Activated T-helper 1 cell treated with anti-CD3 and anti-CD28 coated beads, Interleukin-12 subunit alpha, Interleukin-12 subunit beta, Interleukin-2, Interleukin-4 antibody, amounts not matched to agents 30 ng/mL and 10 ng/mL and 1 ng/mL, durations not matched to agents 14 hours and 24 hours and 36 hours (primary cell): Measurements from ENCODE around the gene CEP85L. TPM values are rescaled to one million over a fixed set of nuclear protein-coding genes. Genes with fewer than 3 reads are reported as not detected.

ENCODE experiments used
- DNase-seq: peaks from one replicate; pipeline ENCODE4 v3.0.0; 2021; ENCODE audit warnings: low spot score
- H3K27ac Mint-ChIP-seq: one replicate; pipeline ENCODE4 v1.8.0; 2021; ENCODE audit warnings: mild to moderate bottlenecking, mixed read lengths
- H3K27me3 Mint-ChIP-seq: one replicate; pipeline ENCODE4 v1.8.0; 2022; ENCODE audit warnings: mild to moderate bottlenecking, moderate library complexity, mixed read lengths; ENCODE audit not compliant: insufficient read depth
- H3K36me3 Mint-ChIP-seq: one replicate; pipeline ENCODE4 v1.8.0; 2021; ENCODE audit warnings: low read depth, mixed read lengths
- H3K4me1 Mint-ChIP-seq: one replicate; pipeline ENCODE4 v1.8.0; 2021; ENCODE audit warnings: low read depth, mixed read lengths
- H3K4me3 Mint-ChIP-seq: one replicate; pipeline ENCODE4 v1.8.0; 2021; ENCODE audit warnings: mild to moderate bottlenecking, moderate library complexity, mixed read lengths
- H3K9me3 Mint-ChIP-seq: one replicate; pipeline ENCODE4 v1.8.0; 2021; ENCODE audit warnings: mixed read lengths
- intact Hi-C: fragments of 100-400 bp; cut with micrococcal nuclease; formaldehyde crosslinking; loops from one replicate; pipeline ENCODE4 v1.15.1; 2024
- total RNA-seq: library from RNA; stranded (reverse); gene quantifications from 2 replicates; pipeline ENCODE4 v1.2.3, GENCODE V29; 2022

Gene CEP85L
- total RNA-seq, 1 donor from 2014 or later = 50.9 TPM

DNA sequence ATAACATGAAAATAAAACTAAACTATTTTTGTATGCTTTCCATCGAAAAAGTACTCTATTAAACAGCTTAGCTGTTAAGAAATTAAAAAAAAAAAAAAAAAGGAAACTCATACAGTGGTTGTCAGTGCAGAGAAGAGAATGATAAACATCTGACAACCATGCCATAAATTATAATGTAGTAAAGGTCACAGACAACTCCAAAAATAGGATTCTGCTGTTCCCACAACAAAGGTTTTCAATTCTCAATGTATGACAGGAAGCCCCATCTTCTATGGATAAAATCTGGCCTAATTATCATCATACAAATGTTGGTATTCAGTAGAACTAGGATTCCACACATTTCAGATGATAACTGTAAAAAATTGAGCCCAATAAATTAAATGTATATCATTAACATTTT lies 98.3 kb downstream of the CEP85L start:
- H3K27ac Mint-ChIP-seq = no peak overlapping the region
- no peaks in the 10 kb centered on the region for H3K27me3 Mint-ChIP-seq
- intact Hi-C loops = no loop called here
- H3K9me3 Mint-ChIP-seq = no peaks in the 10 kb centered on the region
- H3K36me3 Mint-ChIP-seq = peaks cover 12% of the 10 kb centered on the region
- no peak overlapping the region for H3K4me3 Mint-ChIP-seq
- no peak for DNase-seq
- H3K4me1 Mint-ChIP-seq = peaks cover 15% of the 10 kb centered on the region

DNA sequence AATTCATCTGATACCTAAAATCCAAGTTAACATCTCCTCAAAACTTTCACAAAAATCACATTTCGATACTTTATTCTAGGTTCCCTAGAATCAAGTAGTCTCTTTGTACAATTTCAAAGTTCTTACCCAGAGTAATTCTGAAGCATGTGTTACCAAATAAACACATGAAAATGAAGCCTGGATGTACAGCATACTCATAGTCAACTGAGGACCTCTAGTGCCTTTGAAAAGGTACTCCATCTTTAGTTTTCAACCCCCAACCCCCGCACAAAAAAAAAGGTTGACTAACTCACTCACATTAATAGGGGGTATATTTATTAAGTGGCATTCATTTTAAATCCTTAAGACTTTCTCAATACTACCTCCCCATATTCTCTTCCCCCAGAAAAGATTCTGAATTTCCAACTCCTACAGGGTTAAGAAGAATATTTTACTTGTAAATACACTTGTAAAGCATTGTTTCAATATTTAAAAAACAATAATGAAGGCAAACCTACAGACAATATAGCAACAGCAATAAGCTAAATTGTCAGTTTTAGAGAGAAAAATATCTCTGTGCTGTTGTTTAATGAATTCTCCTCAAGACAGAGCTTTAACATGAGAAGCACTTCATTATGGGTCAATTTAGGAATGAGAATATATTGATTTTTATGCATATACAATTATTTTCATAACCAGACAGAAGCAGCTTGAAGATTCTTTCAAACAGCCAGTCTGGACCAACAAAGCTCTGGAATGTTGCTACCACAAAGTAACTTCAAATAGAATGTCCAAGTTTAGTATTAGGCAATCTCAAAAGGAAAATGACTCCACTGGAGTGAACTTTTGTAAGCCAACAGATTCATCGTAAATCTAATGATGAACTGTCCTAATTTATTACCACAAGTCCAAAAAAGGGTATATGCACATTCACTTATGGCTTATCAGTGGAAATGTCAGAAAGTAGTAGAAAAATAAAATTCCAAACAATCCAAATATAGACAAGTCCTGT lies 100.0 kb downstream of the CEP85L start:
- intact Hi-C loops = loop anchor here (1.0 kb wide), 2 partner anchors 267 to 575 kb away; no protein-coding TSS in a partner anchor
- Mint-ChIP-seq H3K9me3 (no peaks in the 10 kb centered on the region), H3K4me1 (peaks cover 17% of the 10 kb centered on the region), H3K27me3 (no peaks in the 10 kb centered on the region), H3K4me3 (no peak overlapping the region), H3K36me3 (peaks cover 11% of the 10 kb centered on the region), H3K27ac (no peak overlapping the region)
- no peak for DNase-seq

DNA sequence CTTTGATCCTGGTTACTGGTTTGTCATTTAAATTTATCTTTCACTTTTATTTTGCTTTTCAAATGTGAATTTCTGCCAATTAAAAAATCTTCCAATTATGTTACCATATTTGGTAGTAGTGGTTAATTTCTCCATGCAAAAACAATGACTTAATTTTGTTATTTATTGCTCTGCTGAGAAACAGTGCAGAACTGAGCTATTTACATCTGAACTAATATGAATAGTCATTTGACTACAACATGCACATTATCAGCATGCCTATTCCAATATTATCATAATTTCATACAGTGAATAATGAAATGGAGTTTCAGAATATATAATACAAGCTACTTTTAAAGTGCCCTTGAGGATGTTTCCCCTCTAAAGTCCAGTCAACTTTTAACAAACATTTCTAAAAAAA lies 102.8 kb downstream of the CEP85L start:
- DNase-seq = no peak
- Mint-ChIP-seq H3K36me3 (peaks cover 7% of the 10 kb centered on the region), H3K27me3 (no peaks in the 10 kb centered on the region), H3K4me1 (peaks cover 24% of the 10 kb centered on the region), H3K4me3 (no peak overlapping the region), H3K27ac (no peak overlapping the region), H3K9me3 (no peaks in the 10 kb centered on the region)
- intact Hi-C loops = no loop called here

DNA sequence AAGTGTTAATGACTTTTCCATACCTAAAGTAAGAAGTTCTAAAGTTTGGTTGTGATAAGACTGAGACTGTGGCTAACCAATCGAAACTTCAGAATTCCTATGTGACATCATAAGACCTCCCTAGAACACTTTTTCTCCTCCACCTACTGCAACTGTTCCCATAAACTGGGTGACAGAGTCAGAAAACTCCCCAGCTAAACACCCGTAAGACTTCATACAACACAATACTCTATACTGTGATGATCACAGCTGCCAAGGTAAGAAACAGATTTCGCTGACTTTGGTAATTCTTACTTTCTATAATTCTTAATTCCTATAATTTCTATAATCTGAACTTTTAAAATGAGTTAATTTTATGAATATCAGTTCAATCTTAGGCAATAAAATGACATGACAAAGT lies 103.3 kb downstream of the CEP85L start, which contains the start of gene PLN:
Gene PLN (plus strand): TSS at position 161 of the 400 bp plus-strand sequence. CDS start 10,626 bp downstream, outside the sequence.
- peaks cover 27% of the 10 kb centered on the region for H3K4me1 Mint-ChIP-seq

DNA sequence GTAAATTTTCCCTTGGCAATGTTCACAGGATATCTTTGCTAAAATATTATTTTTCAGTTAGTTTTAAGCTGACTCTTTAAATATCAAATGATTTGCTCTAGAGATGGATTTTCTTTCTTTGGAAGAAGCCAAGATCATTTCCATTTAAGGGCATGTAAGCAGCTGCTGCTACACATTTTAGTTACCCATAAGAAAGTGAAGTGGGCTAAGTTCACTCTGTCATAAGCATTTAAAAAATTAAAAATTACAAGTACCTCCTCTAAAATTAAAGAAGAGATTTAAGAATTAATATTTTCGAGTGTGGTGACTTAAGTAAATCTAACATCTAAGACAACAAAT lies 104.5 kb downstream of the CEP85L start:
- Mint-ChIP-seq H3K36me3 (peaks cover 9% of the 10 kb centered on the region), H3K4me3 (no peak overlapping the region), H3K27me3 (no peaks in the 10 kb centered on the region), H3K4me1 (peaks cover 36% of the 10 kb centered on the region), H3K27ac (no peak overlapping the region), H3K9me3 (no peaks in the 10 kb centered on the region)
- no peak for DNase-seq
- intact Hi-C loops = no loop called here

More for the DNA sequence above, 103.3 kb downstream of the CEP85L start, which contains the start of gene PLN:
- intact Hi-C loops = no loop called here
- Mint-ChIP-seq H3K36me3 (peaks cover 9% of the 10 kb centered on the region), H3K9me3 (no peaks in the 10 kb centered on the region), H3K27ac (no peak within 1 kb of the TSS), H3K27me3 (no peaks in the 10 kb centered on the region), H3K4me3 (no peak within 1 kb of the TSS)
- no peak for DNase-seq

DNA sequence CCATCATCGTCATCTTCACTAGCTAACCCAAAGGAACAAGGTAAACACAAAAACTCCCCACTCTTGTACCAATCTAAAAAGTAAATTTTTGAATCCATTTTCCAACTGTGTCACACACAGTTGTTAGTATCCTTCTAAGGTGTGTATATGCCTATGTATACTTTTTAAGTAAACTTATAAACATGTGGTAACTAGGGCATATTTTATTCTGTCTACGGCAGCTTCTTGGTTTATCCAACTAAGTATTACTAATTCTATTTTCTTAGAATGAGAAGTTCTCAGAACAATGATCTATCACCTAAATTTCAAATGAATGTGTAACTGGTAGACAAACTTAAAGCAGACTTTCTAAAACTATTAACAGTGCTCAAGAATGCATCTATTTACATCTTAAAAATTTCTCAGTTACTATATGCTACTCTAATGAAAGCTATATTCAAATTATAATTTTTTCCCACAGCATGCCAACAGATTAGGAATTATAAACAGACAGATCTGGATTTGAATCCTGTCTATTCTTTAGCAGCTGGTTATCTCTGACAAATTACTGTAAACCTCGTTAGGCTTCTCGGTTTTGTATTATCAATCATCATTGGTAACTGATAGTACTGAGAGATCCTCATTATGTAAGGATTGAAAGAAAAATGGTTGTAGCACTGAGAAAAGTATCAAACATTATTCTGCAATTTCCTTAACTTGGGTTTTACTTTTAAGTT lies 105.1 kb downstream of the CEP85L start:
- intact Hi-C loops = no loop called here
- H3K36me3 Mint-ChIP-seq = peaks cover 9% of the 10 kb centered on the region
- no peaks in the 10 kb centered on the region for H3K9me3 Mint-ChIP-seq
- peaks cover 40% of the 10 kb centered on the region for H3K4me1 Mint-ChIP-seq
- no peak for DNase-seq
- H3K4me3 Mint-ChIP-seq = no peak overlapping the region
- no peak overlapping the region for H3K27ac Mint-ChIP-seq
- no peaks in the 10 kb centered on the region for H3K27me3 Mint-ChIP-seq

DNA sequence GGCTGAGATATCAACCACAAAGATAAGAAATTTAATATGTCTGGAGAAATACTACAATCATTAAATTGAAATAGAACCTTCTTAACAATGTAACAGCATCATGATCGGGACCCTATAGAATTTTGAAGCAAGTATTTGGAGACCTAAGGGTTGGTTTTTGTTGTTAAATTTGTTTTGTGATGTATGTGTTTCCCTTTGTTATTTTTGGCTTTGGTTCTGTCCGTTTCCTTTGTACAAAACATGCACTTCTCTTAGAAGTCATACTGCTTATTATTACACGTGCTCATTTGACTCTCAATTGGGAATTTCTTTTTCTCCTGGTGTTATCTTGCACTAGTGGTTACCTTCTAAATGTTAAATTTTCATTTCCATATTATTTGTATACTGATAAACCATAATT lies 107.3 kb downstream of the CEP85L start:
- Mint-ChIP-seq H3K36me3 (peaks cover 7% of the 10 kb centered on the region), H3K27ac (no peak overlapping the region), H3K27me3 (no peaks in the 10 kb centered on the region), H3K9me3 (no peaks in the 10 kb centered on the region), H3K4me1 (peaks cover 28% of the 10 kb centered on the region), H3K4me3 (no peak overlapping the region)
- no peak for DNase-seq
- intact Hi-C loops = no loop called here

DNA sequence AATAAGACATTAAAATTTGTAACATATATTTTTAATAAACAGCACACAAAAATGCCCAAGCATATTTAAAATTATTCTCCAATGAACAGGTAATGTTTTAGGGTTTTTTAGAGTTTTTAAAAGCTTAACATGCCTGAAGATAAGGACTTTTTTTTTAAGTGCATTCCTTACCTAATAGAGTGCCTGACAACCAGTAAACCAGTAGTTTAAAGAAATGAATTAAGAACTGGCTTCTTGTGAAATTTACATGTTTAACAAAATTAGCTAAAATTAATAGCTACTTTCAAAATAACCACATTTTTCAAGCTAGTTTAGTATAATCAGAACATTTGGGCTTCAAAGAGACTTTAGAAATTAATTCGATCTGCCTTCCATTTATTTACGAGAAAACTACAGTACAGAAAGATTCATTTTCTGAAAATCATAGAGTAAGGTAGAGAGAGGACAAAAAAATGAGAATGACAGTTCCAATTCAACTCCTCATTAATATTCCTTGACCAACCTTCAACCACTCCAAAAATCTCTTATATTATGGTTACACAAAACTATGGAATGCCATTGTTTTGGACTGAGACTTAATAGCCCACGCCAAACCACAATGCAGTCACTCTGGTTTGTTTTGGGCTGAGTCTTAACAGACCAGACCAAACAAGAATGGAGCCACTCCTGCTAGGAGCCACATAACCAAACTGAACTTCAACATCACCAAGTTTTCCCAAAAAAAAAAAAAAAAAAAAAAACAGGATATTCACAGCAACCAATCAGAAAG lies 109.0 kb downstream of the CEP85L start:
- intact Hi-C loops = no loop called here
- peaks cover 23% of the 10 kb centered on the region for H3K4me1 Mint-ChIP-seq
- H3K27ac Mint-ChIP-seq = no peak overlapping the region
- no peak for DNase-seq
- no peaks in the 10 kb centered on the region for H3K27me3 Mint-ChIP-seq
- no peaks in the 10 kb centered on the region for H3K9me3 Mint-ChIP-seq
- peaks cover 7% of the 10 kb centered on the region for H3K36me3 Mint-ChIP-seq
- no peak overlapping the region for H3K4me3 Mint-ChIP-seq

DNA sequence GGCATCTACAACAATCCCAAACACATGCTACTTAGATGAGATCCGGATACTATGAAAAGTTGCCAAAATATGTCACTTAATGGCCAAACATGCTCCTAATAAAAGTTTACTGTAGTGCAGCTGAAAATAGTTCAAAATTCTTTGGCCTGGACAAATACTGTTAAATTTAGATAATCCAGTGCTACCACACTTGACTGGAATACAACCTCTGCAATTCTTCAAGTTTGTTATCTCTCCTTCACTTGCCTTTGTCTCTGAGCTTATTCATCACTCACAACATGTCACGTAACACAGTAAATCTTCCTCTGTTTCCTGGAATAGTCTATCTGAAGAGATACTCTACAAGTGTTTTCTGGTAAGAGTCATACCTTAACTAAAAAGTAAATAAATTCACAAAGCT lies 113.8 kb downstream of the CEP85L start:
- intact Hi-C loops = no loop called here
- H3K4me3 Mint-ChIP-seq = no peak overlapping the region
- no peak for DNase-seq
- no peaks in the 10 kb centered on the region for H3K9me3 Mint-ChIP-seq
- peaks cover 10% of the 10 kb centered on the region for H3K36me3 Mint-ChIP-seq
- no peaks in the 10 kb centered on the region for H3K27me3 Mint-ChIP-seq
- H3K4me1 Mint-ChIP-seq = peaks cover 7% of the 10 kb centered on the region
- H3K27ac Mint-ChIP-seq = no peak overlapping the region

DNA sequence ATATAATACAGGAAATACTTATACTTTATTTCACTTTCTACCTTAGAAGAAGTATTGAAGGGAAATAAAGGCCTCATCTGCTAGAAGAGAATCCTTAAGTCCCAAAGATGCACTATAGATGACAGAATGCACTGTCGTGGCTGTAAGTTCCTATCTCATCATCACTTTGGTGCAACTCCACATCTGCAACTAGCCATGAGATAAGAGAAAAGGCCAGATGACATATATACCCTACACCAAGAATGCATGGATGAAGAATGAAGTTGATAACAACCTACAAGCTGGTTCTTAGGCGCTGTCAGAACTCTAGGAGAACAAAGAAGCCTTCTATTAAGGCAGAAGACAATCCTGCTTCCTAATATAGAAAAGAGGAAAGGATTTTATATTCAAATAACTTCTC lies 114.9 kb downstream of the CEP85L start:
- intact Hi-C loops = no loop called here
- DNase-seq = no peak
- H3K4me1 Mint-ChIP-seq = peaks cover under 1% of the 10 kb centered on the region

DNA sequence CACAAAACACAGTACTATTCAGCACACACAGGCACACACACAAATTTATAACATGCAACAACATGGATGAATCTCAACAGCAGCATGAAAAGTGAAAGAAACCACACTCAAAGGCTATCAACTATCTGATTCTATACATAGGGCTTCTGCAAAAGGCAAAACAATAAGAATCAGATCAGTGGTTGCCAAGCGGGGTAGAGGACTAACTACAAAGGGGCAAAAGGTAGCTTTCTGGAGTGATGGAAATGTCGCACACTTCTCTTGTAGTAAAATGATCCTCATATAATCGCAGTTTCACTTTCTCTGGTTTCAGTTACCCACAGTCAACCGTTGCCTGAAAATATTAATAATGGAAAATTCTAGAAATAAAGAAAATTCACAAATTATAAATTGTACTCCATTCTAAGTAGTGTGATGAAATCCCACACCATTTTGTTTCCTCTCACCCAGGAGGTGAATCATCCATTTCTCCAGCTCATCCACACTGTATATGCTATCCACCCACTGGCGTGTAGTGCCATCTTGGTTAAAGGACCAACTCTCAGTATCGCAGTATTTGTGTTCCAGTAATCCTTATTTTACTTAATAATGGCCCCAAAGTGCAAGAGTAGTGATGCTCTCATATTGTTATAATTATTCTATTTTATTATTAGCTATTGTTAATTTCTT lies 116.1 kb downstream of the CEP85L start:
- Mint-ChIP-seq H3K27me3 (no peaks in the 10 kb centered on the region), H3K9me3 (peaks cover 6% of the 10 kb centered on the region), H3K4me3 (no peak overlapping the region)

More for the DNA sequence above, 114.9 kb downstream of the CEP85L start:
- no peaks in the 10 kb centered on the region for H3K27me3 Mint-ChIP-seq
- no peak overlapping the region for H3K4me3 Mint-ChIP-seq
- no peak overlapping the region for H3K27ac Mint-ChIP-seq
- peaks cover 10% of the 10 kb centered on the region for H3K36me3 Mint-ChIP-seq
- no peaks in the 10 kb centered on the region for H3K9me3 Mint-ChIP-seq

DNA sequence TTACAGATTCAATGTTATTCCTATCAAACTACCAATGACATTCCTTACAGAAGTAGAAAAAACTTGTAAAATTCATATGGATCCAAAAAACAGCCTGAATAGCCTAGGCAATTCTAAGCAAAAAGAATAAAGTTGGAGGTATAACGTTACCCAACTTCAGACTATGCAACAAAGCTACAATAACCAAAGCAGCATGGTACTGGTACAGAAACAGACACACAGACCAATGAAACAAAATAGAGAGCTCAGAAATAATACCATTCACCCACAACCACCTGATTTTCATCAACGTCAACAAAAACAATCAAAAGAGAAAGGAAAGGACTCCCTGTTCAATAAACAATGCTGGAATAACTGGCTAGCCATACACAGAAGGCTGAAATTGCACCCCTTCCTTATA lies 120.4 kb downstream of the CEP85L start:
- Mint-ChIP-seq H3K9me3 (peaks cover 6% of the 10 kb centered on the region), H3K27ac (no peak overlapping the region), H3K4me3 (no peak overlapping the region), H3K4me1 (peaks cover 5% of the 10 kb centered on the region), H3K27me3 (no peaks in the 10 kb centered on the region), H3K36me3 (peaks cover 13% of the 10 kb centered on the region)
- intact Hi-C loops = no loop called here
- DNase-seq = no peak

More for the DNA sequence above, 116.1 kb downstream of the CEP85L start:
- peaks cover 15% of the 10 kb centered on the region for H3K36me3 Mint-ChIP-seq
- DNase-seq = no peak
- intact Hi-C loops = no loop called here
- H3K27ac Mint-ChIP-seq = no peak overlapping the region
- no peaks in the 10 kb centered on the region for H3K4me1 Mint-ChIP-seq
